ENCODE results near the gene ZSCAN10. TPM values are rescaled to one million over a fixed set of nuclear protein-coding genes. Genes with fewer than 3 reads are reported as not detected.

Gene ZSCAN10
- total and polyA plus RNA-seq, 2 of the 13 experiments (the other 11 are each of a cell fraction or from before 2014, with no cell fraction given) = not detected

GRCh38 chr16:3131755-3132377, 32.8 kb upstream of the ZSCAN10 start (continued):
- no peak for TF ChIP-seq ZBED4 (CRISPR knock-in tag; IDR thresholded peaks at IDR 0.05; ENCODE audit: borderline replicate concordance)
- TF ChIP-seq MAZ (IDR thresholded peaks at IDR 0.05; ENCODE audit: borderline replicate concordance, low read depth, low read length) = peak; percentile 29; the same call in 1 of the 2 replicates
- no peak for TF ChIP-seq MAZ (CRISPR knock-in tag; IDR thresholded peaks at IDR 0.05; ENCODE audit: low read depth)
- TF ChIP-seq E2F1 (CRISPR knock-in tag; IDR thresholded peaks at IDR 0.05) = no peak
- no peak for TF ChIP-seq GTF2F1 (IDR thresholded peaks at IDR 0.05; ENCODE audit: low read length)
- no peak for TF ChIP-seq CENPX (CRISPR knock-in tag; IDR thresholded peaks at IDR 0.05)
- TF ChIP-seq ZNF292 (CRISPR knock-in tag; IDR thresholded peaks at IDR 0.05; ENCODE audit: borderline replicate concordance, low read depth) = no peak
- peak; percentile 45; the same call in 1 of the 2 replicates for TF ChIP-seq ZNF580 (CRISPR knock-in tag; IDR thresholded peaks at IDR 0.05; ENCODE audit: borderline replicate concordance, low read depth)
- no peak for TF ChIP-seq KLF15 (CRISPR knock-in tag; IDR thresholded peaks at IDR 0.05; ENCODE audit: borderline replicate concordance)
- TF ChIP-seq DMAP1 (CRISPR knock-in tag; IDR thresholded peaks at IDR 0.05) = no peak
- peak; percentile 38; the same call in 1 of the 2 replicates for TF ChIP-seq SMC3 (IDR thresholded peaks at IDR 0.05; ENCODE audit: low read length)
- no peak for TF ChIP-seq THAP9 (CRISPR knock-in tag; IDR thresholded peaks at IDR 0.05; ENCODE audit: borderline replicate concordance)
- no peak for TF ChIP-seq CEBPB (IDR thresholded peaks at IDR 0.05; ENCODE audit: borderline replicate concordance, low read depth, low read length)
- TF ChIP-seq ZBTB21 (CRISPR knock-in tag; IDR thresholded peaks at IDR 0.05) = no peak
- TF ChIP-seq HIC2 (CRISPR knock-in tag; IDR thresholded peaks at IDR 0.05; ENCODE audit: low read depth) = no peak
- TF ChIP-seq ZUFSP (CRISPR knock-in tag; IDR thresholded peaks at IDR 0.05; ENCODE audit: borderline replicate concordance) = no peak
- TF ChIP-seq SNRNP70 (IDR thresholded peaks at IDR 0.05; ENCODE audit: low read depth, low read length) = no peak
